ENCODE measurements around the gene LMCD1. TPM values are rescaled to one million over a fixed set of nuclear protein-coding genes. Genes with fewer than 3 reads are reported as not detected.
A peak's percentile ranks its signal among the peaks of the same experiment; 100 is the strongest.

LMCD1 gene
- total and polyA plus RNA-seq, 2 of the 8 experiments (the other 6 are each of a cell fraction or from before 2014, with no cell fraction given), result 12.3 to 26.5 TPM

DNA sequence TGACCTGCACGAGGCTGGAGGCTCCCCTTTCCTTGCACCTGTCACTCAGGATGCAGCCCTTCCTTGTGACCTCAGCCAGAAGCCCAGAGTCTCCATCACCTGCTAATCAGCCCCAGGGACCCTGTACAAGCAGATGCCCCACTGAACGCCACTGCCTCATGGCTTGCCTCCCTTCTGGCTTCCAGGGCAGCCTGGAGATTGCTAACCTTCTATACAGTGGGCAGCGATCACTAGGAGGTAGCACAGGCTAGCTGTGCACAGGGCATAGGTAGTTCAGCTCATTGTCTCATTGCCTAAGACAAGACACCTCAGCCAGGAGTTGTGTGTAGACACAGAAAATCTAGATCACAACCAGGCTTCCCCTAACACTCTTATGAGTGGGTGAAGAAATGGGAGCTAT lies 93.6 kb downstream of the LMCD1 start:
- H2BK5ac ChIP-seq (ENCODE audit: low read depth, low read length), result no peak overlapping the region
- H3K27ac ChIP-seq (ENCODE audit: low read depth, low read length), result no peak overlapping the region
- no peak overlapping the region for H4K91ac ChIP-seq (replicated peaks; ENCODE audit: insufficient read length, low read length)
- H2AFZ ChIP-seq (ENCODE audit: low read length), result no peak overlapping the region
- no peak overlapping the region for H3K4ac ChIP-seq (replicated peaks; ENCODE audit: insufficient read length, low read depth, low read length)
- H3K79me1 ChIP-seq (ENCODE audit: low read depth, low read length), result no peaks in the 10 kb centered on the region
- no peak overlapping the region for H3K23ac ChIP-seq (ENCODE audit: insufficient read length)
- no peak overlapping the region for H3K18ac ChIP-seq (ENCODE audit: extremely low read depth, low read length)
- POLR2A ChIA-PET (ENCODE audit: partially characterized antibody), result no interaction called here
- peaks cover 0 to 1% of the 10 kb centered on the region in 2 experiments for H4K20me1 ChIP-seq (replicated peaks in 1 of 2; ENCODE audit: control insufficient read depth in 1 of 2, insufficient read depth in 2 of 2, low read length in 2 of 2)
- CTCF ChIA-PET (ENCODE audit: partially characterized antibody), result interaction anchor here (0.6 to 1.8 kb wide), 6 partner anchors 10 to 977 kb away, joined by 3 to 8 read pairs (median 4); no protein-coding TSS in a partner anchor
- H3K56ac ChIP-seq (replicated peaks; ENCODE audit: insufficient read length, low read depth, low read length), result no peak overlapping the region
- TF ChIP-seq RFX5 (IDR thresholded peaks at IDR 0.05; ENCODE audit: borderline replicate concordance, low read depth, low read length), result no peak
- H3K4me3 ChIP-seq (ENCODE audit: extremely low read depth in 1 of 4, insufficient read depth in 2 of 4, low read depth in 3 of 4, low read length in 4 of 4), result no peak overlapping the region
- DNase-seq (ENCODE audit: low read depth in 1 of 2, low spot score in 2 of 2) (peak in 1 of 2 experiments; percentile 37), FAIRE-seq (no peak)
- no peaks in the 10 kb centered on the region for H3K79me2 ChIP-seq (ENCODE audit: control insufficient read depth in 1 of 2, insufficient read depth in 2 of 2, low read length in 2 of 2)
- H3K14ac ChIP-seq (ENCODE audit: insufficient read length), result no peak overlapping the region
- H4K8ac ChIP-seq (ENCODE audit: extremely low read depth, insufficient read depth, low read length), result no peak overlapping the region
- H3K36me3 ChIP-seq (ENCODE audit: control insufficient read depth in 2 of 4, insufficient read depth in 4 of 4, low read length in 3 of 4), result no peaks in the 10 kb centered on the region
- no peak overlapping the region for H2AK5ac ChIP-seq (ENCODE audit: low read depth, low read length)
- no peaks in the 10 kb centered on the region for H3K4me1 ChIP-seq (replicated peaks in 1 of 4; ENCODE audit: control insufficient read depth in 3 of 4, insufficient read depth in 4 of 4, low read length in 3 of 4)
- no peak overlapping the region for H2BK120ac ChIP-seq (replicated peaks; ENCODE audit: low read depth, low read length)
- H3K4me2 ChIP-seq (ENCODE audit: insufficient read depth in 1 of 2, low read depth in 2 of 2, low read length in 2 of 2), result no peak overlapping the region
- no peaks in the 10 kb centered on the region for H3K23me2 ChIP-seq (ENCODE audit: low read depth, low read length)
- H3K9ac ChIP-seq (replicated peaks in 1 of 4; ENCODE audit: extremely low read depth in 1 of 4, low read depth in 3 of 4, low read length in 3 of 4), result no peak overlapping the region
- H2BK20ac ChIP-seq (ENCODE audit: low read length), result no peak overlapping the region
- no peak overlapping the region for H2BK15ac ChIP-seq (ENCODE audit: low read length)
- no peak overlapping the region for H4K5ac ChIP-seq (ENCODE audit: insufficient read length, low read depth, low read length)
- no peaks in the 10 kb centered on the region for H3K9me3 ChIP-seq (ENCODE audit: insufficient read depth in 2 of 2, low read depth in 1 of 2, low read length in 1 of 2)
- WGBS, 2 experiments (ENCODE audit: extremely low coverage in 1 of 2, insufficient coverage in 1 of 2, insufficient read length in 1 of 2, insufficient replicate concordance in 2 of 2, low coverage in 1 of 2, low lambda C conversion rate in 2 of 2, missing lambda C conversion rate in 1 of 2), result 89% methylated on average over 3 of the region's 3 CpGs; no CpG with 5 or more reads in 1 of the 2 experiments
- no peaks in the 10 kb centered on the region for H3K27me3 ChIP-seq (replicated peaks in 1 of 4; ENCODE audit: control insufficient read depth in 3 of 4, extremely low read depth in 1 of 4, insufficient read depth in 3 of 4, low read length in 3 of 4)
- no peak overlapping the region for H2BK12ac ChIP-seq (ENCODE audit: low read depth, low read length)

Measured in H1 (cell line).